Muscle layer of duodenum (tissue), 2 donors: ENCODE measurements around the gene CLUH.

Experiments used
- H3K27ac ChIP-seq: one replicate; pipeline ENCODE4 v1.7.0; 2013; ENCODE audit warnings: mild to moderate bottlenecking, low read length
- H3K27me3 ChIP-seq: one replicate; pipeline ENCODE4 v1.7.0; 2013; ENCODE audit warnings: low read depth, mild to moderate bottlenecking, control low read depth, low read length
- H3K36me3 ChIP-seq, 2 donors: one replicate each; pipeline ENCODE4 v1.7.0; 2013; ENCODE audit warnings: low read length in 2 of 2, control low read depth in 1 of 2, mild to moderate bottlenecking in 1 of 2; ENCODE audit not compliant: insufficient read depth in 2 of 2, control insufficient read depth in 1 of 2
- H3K4me1 ChIP-seq, 2 donors: one replicate each; pipeline ENCODE4 v1.7.0; 2013; ENCODE audit warnings: low read length in 2 of 2, mild to moderate bottlenecking in 2 of 2, control low read depth in 1 of 2, moderate library complexity in 1 of 2; ENCODE audit not compliant: insufficient read depth in 2 of 2, control insufficient read depth in 1 of 2
- H3K4me3 ChIP-seq, 2 donors: one replicate each; pipeline ENCODE4 v1.7.0; 2013; ENCODE audit warnings: low read length in 2 of 2, low read depth in 1 of 2, mild to moderate bottlenecking in 1 of 2
- H3K9me3 ChIP-seq, 2 donors: one replicate each; pipeline ENCODE4 v1.7.0; 2013; ENCODE audit warnings: low read length in 2 of 2, control low read depth in 1 of 2, mild to moderate bottlenecking in 1 of 2; ENCODE audit not compliant: control insufficient read depth in 1 of 2
- donor health status: healthy.

Gene CLUH

GRCh38 chr17:2706911-2707510 is 4.6 kb downstream of the CLUH start:
- no peak overlapping the region for H3K4me3 ChIP-seq
- peaks cover 2 to 26% of the 10 kb centered on the region in 2 donors for H3K36me3 ChIP-seq
- H3K9me3 ChIP-seq = no peaks in the 10 kb centered on the region
- no peaks in the 10 kb centered on the region for H3K27me3 ChIP-seq
- peaks cover 12 to 44% of the 10 kb centered on the region in 2 donors for H3K4me1 ChIP-seq
- H3K27ac ChIP-seq = no peak overlapping the region

- H3K4me3 ChIP-seq = no peak overlapping the region
- H3K9me3 ChIP-seq = no peaks in the 10 kb centered on the region
- peaks cover 5 to 34% of the 10 kb centered on the region in 2 donors for H3K36me3 ChIP-seq
- H3K27ac ChIP-seq = no peak overlapping the region
- no peaks in the 10 kb centered on the region for H3K27me3 ChIP-seq
- peaks cover 12 to 44% of the 10 kb centered on the region in 2 donors for H3K4me1 ChIP-seq
Measured at GRCh38 chr17:2705888-2706795, 5.4 kb downstream of the CLUH start.

DNA sequence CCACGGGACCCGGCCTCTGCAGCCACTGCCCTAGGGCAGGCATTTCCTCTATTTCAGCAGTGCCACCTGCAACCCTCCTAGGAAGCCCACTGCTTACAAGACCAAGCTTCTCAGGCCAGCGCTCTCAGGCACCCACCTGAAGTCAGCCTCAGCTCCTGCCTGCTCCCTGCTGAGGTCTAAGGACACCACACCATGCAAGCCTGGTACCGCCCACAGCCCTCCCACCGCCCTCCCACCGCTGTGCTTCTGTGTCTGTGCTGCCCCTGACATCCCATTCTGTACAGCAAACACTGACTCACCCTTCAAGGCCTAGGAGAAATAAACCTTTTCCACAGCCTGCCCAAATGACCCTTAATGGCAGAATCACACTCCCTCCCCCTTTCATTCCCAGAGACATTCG is 6.3 kb downstream of the CLUH start:
- H3K36me3 ChIP-seq = peaks cover 5 to 42% of the 10 kb centered on the region in 2 donors
- peaks cover 7 to 38% of the 10 kb centered on the region in 2 donors for H3K4me1 ChIP-seq
- H3K4me3 ChIP-seq = no peak overlapping the region
- no peaks in the 10 kb centered on the region for H3K9me3 ChIP-seq
- H3K27ac ChIP-seq = no peak overlapping the region
- H3K27me3 ChIP-seq = no peaks in the 10 kb centered on the region

GRCh38 chr17:2704890-2705248 is 6.7 kb downstream of the CLUH start:
- Histone ChIP-seq H3K9me3 (no peaks in the 10 kb centered on the region), H3K27me3 (no peaks in the 10 kb centered on the region), H3K4me1 (peaks cover 3 to 34% of the 10 kb centered on the region in 2 donors), H3K36me3 (peaks cover 5 to 46% of the 10 kb centered on the region in 2 donors), H3K27ac (no peak overlapping the region), H3K4me3 (no peak overlapping the region)

- peaks cover 6 to 52% of the 10 kb centered on the region in 2 donors for H3K36me3 ChIP-seq
- H3K4me3 ChIP-seq = no peak overlapping the region
- peaks cover 0 to 28% of the 10 kb centered on the region in 2 donors for H3K4me1 ChIP-seq
- no peaks in the 10 kb centered on the region for H3K9me3 ChIP-seq
- H3K27me3 ChIP-seq = no peaks in the 10 kb centered on the region
- H3K27ac ChIP-seq = no peak overlapping the region
Measured at GRCh38 chr17:2704031-2704889, 7.3 kb downstream of the CLUH start.

GRCh38 chr17:2703606-2704005 is 8.0 kb downstream of the CLUH start:
- H3K4me1 ChIP-seq = peaks cover 0 to 22% of the 10 kb centered on the region in 2 donors
- no peaks in the 10 kb centered on the region for H3K9me3 ChIP-seq
- no peak overlapping the region for H3K27ac ChIP-seq
- peaks cover 10 to 58% of the 10 kb centered on the region in 2 donors for H3K36me3 ChIP-seq
- H3K4me3 ChIP-seq = no peak overlapping the region
- H3K27me3 ChIP-seq = no peaks in the 10 kb centered on the region

GRCh38 chr17:2703181-2703580 is 8.4 kb downstream of the CLUH start:
- Histone ChIP-seq H3K4me3 (no peak overlapping the region), H3K27ac (no peak overlapping the region), H3K36me3 (peaks cover 12 to 63% of the 10 kb centered on the region in 2 donors), H3K4me1 (peaks cover 0 to 18% of the 10 kb centered on the region in 2 donors), H3K27me3 (no peaks in the 10 kb centered on the region), H3K9me3 (no peaks in the 10 kb centered on the region)

GRCh38 chr17:2701996-2702741 is 9.4 kb downstream of the CLUH start:
- peaks cover 0 to 9% of the 10 kb centered on the region in 2 donors for H3K4me1 ChIP-seq
- no peaks in the 10 kb centered on the region for H3K9me3 ChIP-seq
- no peaks in the 10 kb centered on the region for H3K27me3 ChIP-seq
- H3K4me3 ChIP-seq = no peak overlapping the region
- no peak overlapping the region for H3K27ac ChIP-seq
- H3K36me3 ChIP-seq = peaks cover 15 to 72% of the 10 kb centered on the region in 2 donors

- Histone ChIP-seq H3K4me1 (peaks cover 0 to 5% of the 10 kb centered on the region in 2 donors), H3K9me3 (no peaks in the 10 kb centered on the region), H3K27me3 (no peaks in the 10 kb centered on the region), H3K4me3 (no peak overlapping the region), H3K36me3 (peaks cover 15 to 79% of the 10 kb centered on the region in 2 donors), H3K27ac (no peak overlapping the region)
Measured at GRCh38 chr17:2701161-2701995, 10.2 kb downstream of the CLUH start.

DNA sequence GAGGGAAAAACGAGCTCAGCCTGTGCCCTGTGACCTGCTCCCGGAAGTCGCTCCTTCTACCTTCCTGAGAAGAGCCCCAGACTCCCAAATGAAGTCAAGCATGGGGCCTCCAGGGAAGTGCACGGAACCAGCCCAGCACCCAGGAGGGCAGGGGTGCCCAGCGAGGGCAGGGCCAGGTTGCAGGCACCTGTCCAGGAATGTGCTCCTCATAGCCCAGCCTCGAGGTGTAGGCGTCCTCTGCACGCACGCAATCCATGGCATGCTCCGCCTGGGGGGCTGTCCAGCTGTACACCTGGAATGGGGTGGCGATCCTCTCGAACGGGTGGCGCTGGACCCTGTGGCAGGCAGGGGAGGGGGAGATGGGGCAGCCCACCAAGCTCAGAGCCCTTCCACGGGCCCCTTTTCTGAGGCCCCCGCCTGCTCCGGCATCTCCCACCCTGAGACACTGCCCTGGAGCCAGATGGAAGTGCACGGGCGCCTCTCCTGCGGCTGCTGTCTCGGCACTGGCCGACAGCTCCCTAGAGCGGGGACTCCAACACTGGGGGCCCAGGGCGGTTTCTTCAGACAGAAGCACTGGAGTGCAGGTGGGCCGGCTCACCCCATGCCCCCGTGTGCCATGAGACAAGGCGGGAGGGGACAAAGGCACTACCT is 10.9 kb downstream of the CLUH start:
- H3K27me3 ChIP-seq = no peaks in the 10 kb centered on the region
- no peak overlapping the region for H3K27ac ChIP-seq
- no peak overlapping the region for H3K4me3 ChIP-seq
- peaks cover 16 to 86% of the 10 kb centered on the region in 2 donors for H3K36me3 ChIP-seq
- H3K4me1 ChIP-seq = peaks cover 0 to 3% of the 10 kb centered on the region in 2 donors
- no peaks in the 10 kb centered on the region for H3K9me3 ChIP-seq
